ENCODE data around the gene LIMCH1. TPM values are rescaled to one million over a fixed set of nuclear protein-coding genes. Genes with fewer than 3 reads are reported as not detected.

LIMCH1 gene
- total and polyA plus RNA-seq, 2 of the 8 experiments (the other 6 are each of a cell fraction or from before 2014, with no cell fraction given): 2.7 to 3.0 TPM

DNA sequence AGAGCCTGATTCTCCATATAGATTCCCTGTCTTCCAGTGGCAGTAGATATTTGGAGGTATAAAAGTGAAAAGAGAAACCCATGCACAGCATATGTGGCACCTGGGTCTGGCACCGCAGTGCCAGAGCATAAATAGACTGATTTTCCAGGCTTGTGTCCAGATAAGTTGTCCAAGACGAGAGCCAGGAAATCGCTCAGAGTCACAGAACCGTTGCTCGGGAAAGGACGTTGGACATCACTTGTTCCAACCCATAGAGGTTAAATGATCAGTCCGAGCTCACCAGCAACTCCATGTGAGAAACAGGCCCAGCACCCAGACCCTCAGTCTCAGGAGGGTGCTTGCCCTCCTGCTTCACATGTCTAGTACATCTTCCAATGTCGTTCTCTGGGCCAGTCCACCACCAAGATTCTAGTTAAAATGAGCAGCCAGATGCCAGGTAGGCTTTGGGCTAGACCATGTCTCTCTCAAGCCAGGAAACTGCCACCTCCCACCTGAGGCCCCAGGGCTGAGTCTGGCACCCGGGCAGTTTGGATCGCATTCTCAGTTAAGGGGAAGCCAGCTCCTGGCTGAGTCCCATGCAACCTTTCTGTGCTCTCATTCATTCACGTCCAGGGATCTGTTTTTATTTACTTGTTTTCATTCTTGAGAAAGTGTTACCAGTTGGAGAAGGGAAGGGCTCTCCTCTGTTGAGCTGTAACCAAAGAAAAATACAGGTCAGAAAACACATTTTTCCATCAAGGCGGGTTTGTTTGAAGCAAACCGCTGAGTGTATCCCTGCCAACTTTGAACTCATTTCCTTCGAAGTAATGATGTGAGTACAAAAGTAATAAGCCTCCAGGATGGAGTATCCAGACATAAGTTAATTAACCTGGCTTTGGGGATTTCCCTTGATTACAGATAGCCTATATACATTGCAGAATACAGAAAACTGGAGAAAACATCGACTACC, 118.9 kb downstream of the LIMCH1 start:
- no peak for DNase-seq (ENCODE audit: low read depth in 1 of 2, low spot score in 2 of 2)
- H3K27ac ChIP-seq (ENCODE audit: low read depth, low read length): no peak overlapping the region
- no peaks in the 10 kb centered on the region for H3K79me2 ChIP-seq (ENCODE audit: control insufficient read depth in 1 of 2, insufficient read depth in 2 of 2, low read length in 2 of 2)
- no peak overlapping the region for H2BK5ac ChIP-seq (ENCODE audit: low read depth, low read length)
- H4K5ac ChIP-seq (ENCODE audit: insufficient read length, low read depth, low read length): no peak overlapping the region
- H3K9ac ChIP-seq (replicated peaks in 1 of 4; ENCODE audit: extremely low read depth in 1 of 4, low read depth in 3 of 4, low read length in 3 of 4): no peak overlapping the region
- no peak overlapping the region for H2BK20ac ChIP-seq (ENCODE audit: low read length)
- H3K4me2 ChIP-seq (ENCODE audit: insufficient read depth in 1 of 2, low read depth in 2 of 2, low read length in 2 of 2): no peak overlapping the region
- no peak overlapping the region for H3K14ac ChIP-seq (ENCODE audit: insufficient read length)
- no peak for FAIRE-seq
- 93% methylated on average over 15 of the region's 15 CpGs; no CpG with 5 or more reads in 1 of the 2 experiments for WGBS, 2 experiments (ENCODE audit: extremely low coverage in 1 of 2, insufficient coverage in 1 of 2, insufficient read length in 1 of 2, insufficient replicate concordance in 2 of 2, low coverage in 1 of 2, low lambda C conversion rate in 2 of 2, missing lambda C conversion rate in 1 of 2)
- no peaks in the 10 kb centered on the region for H4K20me1 ChIP-seq (replicated peaks in 1 of 2; ENCODE audit: control insufficient read depth in 1 of 2, insufficient read depth in 2 of 2, low read length in 2 of 2)
- no peaks in the 10 kb centered on the region for H3K4me1 ChIP-seq (replicated peaks in 1 of 4; ENCODE audit: control insufficient read depth in 3 of 4, insufficient read depth in 4 of 4, low read length in 3 of 4)
- TF ChIP-seq, protein P1, sequence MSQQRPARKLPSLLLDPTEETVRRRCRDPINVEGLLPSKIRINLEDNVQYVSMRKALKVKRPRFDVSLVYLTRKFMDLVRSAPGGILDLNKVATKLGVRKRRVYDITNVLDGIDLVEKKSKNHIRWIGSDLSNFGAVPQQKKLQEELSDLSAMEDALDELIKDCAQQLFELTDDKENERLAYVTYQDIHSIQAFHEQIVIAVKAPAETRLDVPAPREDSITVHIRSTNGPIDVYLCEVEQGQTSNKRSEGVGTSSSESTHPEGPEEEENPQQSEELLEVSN (IDR thresholded peaks at IDR 0.05): no peak
- no peak for TF ChIP-seq KDM1A (IDR thresholded peaks at IDR 0.05; ENCODE audit: borderline replicate concordance, low read length)
- TF ChIP-seq SRF (IDR thresholded peaks at IDR 0.05; ENCODE audit: low read depth, low read length): no peak
- no peak for TF ChIP-seq SAP30 (IDR thresholded peaks at IDR 0.05; ENCODE audit: insufficient read depth, insufficient replicate concordance, low read length)
- TF ChIP-seq MAX (IDR thresholded peaks at IDR 0.05): no peak
- no peak for TF ChIP-seq YY1 (IDR thresholded peaks at IDR 0.05; ENCODE audit: low read depth, low read length)
- TF ChIP-seq CREB1 (IDR thresholded peaks at IDR 0.05): no peak
- no peak for TF ChIP-seq KDM4A (IDR thresholded peaks at IDR 0.05; ENCODE audit: low read depth, low read length, severe bottlenecking)
- no peak for TF ChIP-seq CEBPB (IDR thresholded peaks at IDR 0.05; ENCODE audit: low read depth, low read length)
- TF ChIP-seq PHF8 (conservative IDR thresholded peaks at IDR 0.05; ENCODE audit: low read depth, low read length): no peak
- no peak for TF ChIP-seq EP300 (IDR thresholded peaks at IDR 0.05; ENCODE audit: borderline replicate concordance in 1 of 2, low read depth in 2 of 2, low read length in 2 of 2)
- POLR2A ChIA-PET (ENCODE audit: partially characterized antibody): no interaction called here
- H3K9me3 ChIP-seq (ENCODE audit: insufficient read depth in 2 of 2, low read depth in 1 of 2, low read length in 1 of 2): no peaks in the 10 kb centered on the region
- no peak overlapping the region for H3K4ac ChIP-seq (replicated peaks; ENCODE audit: insufficient read length, low read depth, low read length)
- H3K56ac ChIP-seq (replicated peaks; ENCODE audit: insufficient read length, low read depth, low read length): no peak overlapping the region
- H3K23me2 ChIP-seq (ENCODE audit: low read depth, low read length): no peaks in the 10 kb centered on the region
- H3K36me3 ChIP-seq (ENCODE audit: control insufficient read depth in 2 of 4, insufficient read depth in 4 of 4, low read length in 3 of 4): no peaks in the 10 kb centered on the region
- CTCF ChIA-PET (ENCODE audit: partially characterized antibody): interaction anchor here (0.8 to 1.4 kb wide), 6 partner anchors 12 to 376 kb away, joined by 3 to 4 read pairs (median 3); no protein-coding TSS in a partner anchor
- H3K18ac ChIP-seq (ENCODE audit: extremely low read depth, low read length): no peak overlapping the region
- H2BK120ac ChIP-seq (replicated peaks; ENCODE audit: low read depth, low read length): no peak overlapping the region
- no peak overlapping the region for H3K23ac ChIP-seq (ENCODE audit: insufficient read length)
- H2AK5ac ChIP-seq (ENCODE audit: low read depth, low read length): no peak overlapping the region
- no peak overlapping the region for H3K4me3 ChIP-seq (ENCODE audit: extremely low read depth in 1 of 4, insufficient read depth in 2 of 4, low read depth in 3 of 4, low read length in 4 of 4)
- no peak overlapping the region for H4K91ac ChIP-seq (replicated peaks; ENCODE audit: insufficient read length, low read length)
- H4K8ac ChIP-seq (ENCODE audit: extremely low read depth, insufficient read depth, low read length): no peak overlapping the region
- no peak overlapping the region for H2AFZ ChIP-seq (ENCODE audit: low read length)
- H2BK15ac ChIP-seq (ENCODE audit: low read length): no peak overlapping the region
- no peaks in the 10 kb centered on the region for H3K27me3 ChIP-seq (replicated peaks in 1 of 4; ENCODE audit: control insufficient read depth in 3 of 4, extremely low read depth in 1 of 4, insufficient read depth in 3 of 4, low read length in 3 of 4)
- no peak overlapping the region for H2BK12ac ChIP-seq (ENCODE audit: low read depth, low read length)
- no peaks in the 10 kb centered on the region for H3K79me1 ChIP-seq (ENCODE audit: low read depth, low read length)
